SK-N-SH treated with all-trans-retinoic acid at 6 μM for 48 hours (cell line): ENCODE data around the gene TXN.

Experiments used
- PATZ1 ChIP-seq: fragments of 250-450 bp; sonication (Bioruptor Pico); IDR thresholded peaks from 2 replicates; pipeline ENCODE4 v1.8.0; 2020; ENCODE audit warnings: mild to moderate bottlenecking, moderate library complexity, borderline replicate concordance
- ZFP3 ChIP-seq: fragments of 250-450 bp; sonication (Bioruptor Pico); IDR thresholded peaks from 2 replicates; pipeline ENCODE4 v1.5.0; 2020; ENCODE audit warnings: mild to moderate bottlenecking, moderate library complexity

- TF ChIP-seq PATZ1 (CRISPR knock-in tag) (no peak), ZFP3 (CRISPR knock-in tag) (no peak)
These were observed 31.0 kb upstream of the TXN start for GRCh38 chr9:110287289-110287680.
